ENCODE data around the gene A3GALT2. TPM values are rescaled to one million over a fixed set of nuclear protein-coding genes. Genes with fewer than 3 reads are reported as not detected.
A peak's percentile ranks its signal among the peaks of the same experiment; 100 is the strongest.

Gene A3GALT2
- total and polyA plus RNA-seq, 9 of the 15 experiments (the other 6 are each of a cell fraction or from before 2014, with no cell fraction given): not detected

DNA sequence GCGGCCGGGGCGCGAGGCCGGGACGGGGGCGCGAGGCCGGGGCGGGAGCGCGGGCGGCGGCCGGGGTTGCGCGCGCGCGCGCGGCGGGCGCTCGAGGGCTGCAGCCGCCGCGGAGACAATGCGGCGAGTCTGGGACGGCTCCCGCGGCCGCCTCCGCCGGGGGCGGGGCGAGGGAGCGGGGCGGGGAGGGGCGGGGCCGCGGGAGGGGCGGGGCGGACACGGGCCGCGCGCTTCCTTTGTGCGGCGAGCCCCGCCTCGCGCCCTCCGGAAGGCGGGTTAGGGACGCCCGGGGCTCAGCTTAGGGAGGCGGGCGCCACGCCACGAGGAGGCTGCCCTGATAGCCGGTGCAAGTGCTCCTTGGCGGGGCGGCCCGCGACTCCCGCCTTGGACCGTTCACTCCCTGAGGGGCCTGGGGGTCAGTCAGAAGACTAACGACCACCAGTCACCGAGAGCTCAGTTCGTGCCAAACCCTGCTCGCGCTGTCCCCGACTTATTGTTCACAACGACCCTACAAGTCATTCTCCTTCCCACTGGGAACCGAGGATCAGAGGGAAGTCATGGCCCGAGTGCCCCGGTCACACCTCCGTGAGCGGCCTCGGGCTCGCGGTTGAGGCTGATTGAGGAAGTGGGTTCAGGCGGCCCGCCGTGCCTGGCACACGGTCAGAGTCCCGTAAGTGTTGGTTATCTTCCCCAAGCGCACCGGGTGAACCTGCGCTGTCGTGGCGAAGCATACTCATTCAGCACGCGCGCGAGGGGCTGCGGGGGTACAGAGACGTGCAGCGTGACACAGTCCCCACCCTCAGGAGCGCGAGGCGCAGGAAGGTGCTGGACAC is 29.1 kb upstream of the A3GALT2 start (continued):
- TF ChIP-seq, protein P1, sequence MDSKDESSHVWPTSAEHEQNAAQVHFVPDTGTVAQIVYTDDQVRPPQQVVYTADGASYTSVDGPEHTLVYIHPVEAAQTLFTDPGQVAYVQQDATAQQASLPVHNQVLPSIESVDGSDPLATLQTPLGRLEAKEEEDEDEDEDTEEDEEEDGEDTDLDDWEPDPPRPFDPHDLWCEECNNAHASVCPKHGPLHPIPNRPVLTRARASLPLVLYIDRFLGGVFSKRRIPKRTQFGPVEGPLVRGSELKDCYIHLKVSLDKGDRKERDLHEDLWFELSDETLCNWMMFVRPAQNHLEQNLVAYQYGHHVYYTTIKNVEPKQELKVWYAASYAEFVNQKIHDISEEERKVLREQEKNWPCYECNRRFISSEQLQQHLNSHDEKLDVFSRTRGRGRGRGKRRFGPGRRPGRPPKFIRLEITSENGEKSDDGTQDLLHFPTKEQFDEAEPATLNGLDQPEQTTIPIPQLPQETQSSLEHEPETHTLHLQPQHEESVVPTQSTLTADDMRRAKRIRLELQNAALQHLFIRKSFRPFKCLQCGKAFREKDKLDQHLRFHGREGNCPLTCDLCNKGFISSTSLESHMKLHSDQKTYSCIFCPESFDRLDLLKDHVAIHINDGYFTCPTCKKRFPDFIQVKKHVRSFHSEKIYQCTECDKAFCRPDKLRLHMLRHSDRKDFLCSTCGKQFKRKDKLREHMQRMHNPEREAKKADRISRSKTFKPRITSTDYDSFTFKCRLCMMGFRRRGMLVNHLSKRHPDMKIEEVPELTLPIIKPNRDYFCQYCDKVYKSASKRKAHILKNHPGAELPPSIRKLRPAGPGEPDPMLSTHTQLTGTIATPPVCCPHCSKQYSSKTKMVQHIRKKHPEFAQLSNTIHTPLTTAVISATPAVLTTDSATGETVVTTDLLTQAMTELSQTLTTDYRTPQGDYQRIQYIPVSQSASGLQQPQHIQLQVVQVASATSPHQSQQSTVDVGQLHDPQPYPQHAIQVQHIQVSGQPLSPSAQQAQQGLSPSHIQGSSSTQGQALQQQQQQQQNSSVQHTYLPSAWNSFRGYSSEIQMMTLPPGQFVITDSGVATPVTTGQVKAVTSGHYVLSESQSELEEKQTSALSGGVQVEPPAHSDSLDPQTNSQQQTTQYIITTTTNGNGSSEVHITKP (IDR thresholded peaks at IDR 0.05; ENCODE audit: partially characterized antibody): peak; percentile 14
- TF ChIP-seq ZNF197 (CRISPR knock-in tag; IDR thresholded peaks at IDR 0.05; ENCODE audit: low read depth) (no peak), MYC (IDR thresholded peaks at IDR 0.05; ENCODE audit: low read depth, low read length) (peak; percentile 95), MYC (CRISPR knock-in tag; IDR thresholded peaks at IDR 0.05; ENCODE audit: borderline replicate concordance, low read depth) (peak; percentile 93), GATAD2B (IDR thresholded peaks at IDR 0.05; ENCODE audit: borderline replicate concordance) (no peak), ZBTB1 (CRISPR knock-in tag; IDR thresholded peaks at IDR 0.05; ENCODE audit: borderline replicate concordance, low read depth) (peak; percentile 74; the same call in 1 of the 2 replicates), ELF1 (tag; IDR thresholded peaks at IDR 0.05) (peak; percentile 62), SRF (CRISPR knock-in tag; IDR thresholded peaks at IDR 0.05) (peak in 1 of 2 experiments; percentile 57; a peak in 2 of 4 replicates), NFE2L1 (tag; IDR thresholded peaks at IDR 0.05; ENCODE audit: borderline replicate concordance, low read depth) (no peak), COPS2 (conservative IDR thresholded peaks at IDR 0.05) (no peak), ZNF695 (CRISPR knock-in tag; IDR thresholded peaks at IDR 0.05) (peak; percentile 41; the same call in 1 of the 2 replicates), ETV5 (CRISPR knock-in tag; IDR thresholded peaks at IDR 0.05; ENCODE audit: low read depth) (no peak; the same call in 1 of the 2 replicates)
- TF ChIP-seq, protein P2, sequence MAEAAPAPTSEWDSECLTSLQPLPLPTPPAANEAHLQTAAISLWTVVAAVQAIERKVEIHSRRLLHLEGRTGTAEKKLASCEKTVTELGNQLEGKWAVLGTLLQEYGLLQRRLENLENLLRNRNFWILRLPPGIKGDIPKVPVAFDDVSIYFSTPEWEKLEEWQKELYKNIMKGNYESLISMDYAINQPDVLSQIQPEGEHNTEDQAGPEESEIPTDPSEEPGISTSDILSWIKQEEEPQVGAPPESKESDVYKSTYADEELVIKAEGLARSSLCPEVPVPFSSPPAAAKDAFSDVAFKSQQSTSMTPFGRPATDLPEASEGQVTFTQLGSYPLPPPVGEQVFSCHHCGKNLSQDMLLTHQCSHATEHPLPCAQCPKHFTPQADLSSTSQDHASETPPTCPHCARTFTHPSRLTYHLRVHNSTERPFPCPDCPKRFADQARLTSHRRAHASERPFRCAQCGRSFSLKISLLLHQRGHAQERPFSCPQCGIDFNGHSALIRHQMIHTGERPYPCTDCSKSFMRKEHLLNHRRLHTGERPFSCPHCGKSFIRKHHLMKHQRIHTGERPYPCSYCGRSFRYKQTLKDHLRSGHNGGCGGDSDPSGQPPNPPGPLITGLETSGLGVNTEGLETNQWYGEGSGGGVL (CRISPR knock-in tag; IDR thresholded peaks at IDR 0.05): no peak
- TF ChIP-seq, protein P3, sequence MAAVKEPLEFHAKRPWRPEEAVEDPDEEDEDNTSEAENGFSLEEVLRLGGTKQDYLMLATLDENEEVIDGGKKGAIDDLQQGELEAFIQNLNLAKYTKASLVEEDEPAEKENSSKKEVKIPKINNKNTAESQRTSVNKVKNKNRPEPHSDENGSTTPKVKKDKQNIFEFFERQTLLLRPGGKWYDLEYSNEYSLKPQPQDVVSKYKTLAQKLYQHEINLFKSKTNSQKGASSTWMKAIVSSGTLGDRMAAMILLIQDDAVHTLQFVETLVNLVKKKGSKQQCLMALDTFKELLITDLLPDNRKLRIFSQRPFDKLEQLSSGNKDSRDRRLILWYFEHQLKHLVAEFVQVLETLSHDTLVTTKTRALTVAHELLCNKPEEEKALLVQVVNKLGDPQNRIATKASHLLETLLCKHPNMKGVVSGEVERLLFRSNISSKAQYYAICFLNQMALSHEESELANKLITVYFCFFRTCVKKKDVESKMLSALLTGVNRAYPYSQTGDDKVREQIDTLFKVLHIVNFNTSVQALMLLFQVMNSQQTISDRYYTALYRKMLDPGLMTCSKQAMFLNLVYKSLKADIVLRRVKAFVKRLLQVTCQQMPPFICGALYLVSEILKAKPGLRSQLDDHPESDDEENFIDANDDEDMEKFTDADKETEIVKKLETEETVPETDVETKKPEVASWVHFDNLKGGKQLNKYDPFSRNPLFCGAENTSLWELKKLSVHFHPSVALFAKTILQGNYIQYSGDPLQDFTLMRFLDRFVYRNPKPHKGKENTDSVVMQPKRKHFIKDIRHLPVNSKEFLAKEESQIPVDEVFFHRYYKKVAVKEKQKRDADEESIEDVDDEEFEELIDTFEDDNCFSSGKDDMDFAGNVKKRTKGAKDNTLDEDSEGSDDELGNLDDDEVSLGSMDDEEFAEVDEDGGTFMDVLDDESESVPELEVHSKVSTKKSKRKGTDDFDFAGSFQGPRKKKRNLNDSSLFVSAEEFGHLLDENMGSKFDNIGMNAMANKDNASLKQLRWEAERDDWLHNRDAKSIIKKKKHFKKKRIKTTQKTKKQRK (IDR thresholded peaks at IDR 0.05; ENCODE audit: borderline replicate concordance, low read depth, low read length): no peak
- TF ChIP-seq, protein P4, sequence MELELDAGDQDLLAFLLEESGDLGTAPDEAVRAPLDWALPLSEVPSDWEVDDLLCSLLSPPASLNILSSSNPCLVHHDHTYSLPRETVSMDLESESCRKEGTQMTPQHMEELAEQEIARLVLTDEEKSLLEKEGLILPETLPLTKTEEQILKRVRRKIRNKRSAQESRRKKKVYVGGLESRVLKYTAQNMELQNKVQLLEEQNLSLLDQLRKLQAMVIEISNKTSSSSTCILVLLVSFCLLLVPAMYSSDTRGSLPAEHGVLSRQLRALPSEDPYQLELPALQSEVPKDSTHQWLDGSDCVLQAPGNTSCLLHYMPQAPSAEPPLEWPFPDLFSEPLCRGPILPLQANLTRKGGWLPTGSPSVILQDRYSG (tag; conservative IDR thresholded peaks at IDR 0.05; ENCODE audit: low read depth): 0 out of 2 replicates have a peak, but pooled peaks have one; percentile 43
